Measurements from ENCODE around the gene TSNAXIP1. TPM values are rescaled to one million over a fixed set of nuclear protein-coding genes. Genes with fewer than 3 reads are reported as not detected.
"Not testable (repeated sequence)": the region's sequence is repeated elsewhere in the genome, so short reads cannot be mapped to it uniquely, and the experiment has no call there.

TSNAXIP1 gene
- total RNA-seq, 1 donor from 2014 or later: 1.8 TPM

GRCh38 chr16:67834242-67834614 is 27.5 kb downstream of the TSNAXIP1 start:
- TF ChIP-seq CTCF (IDR thresholded peaks at IDR 0.05): no peak
- peak overlapping the region; percentile 85 for H3K27ac Mint-ChIP-seq (ENCODE audit: unreplicated experiment)
- no peaks in the 10 kb centered on the region for H3K27me3 Mint-ChIP-seq (ENCODE audit: low read depth)
- H3K4me1 Mint-ChIP-seq (ENCODE audit: low read depth): peaks cover 15% of the 10 kb centered on the region
- H3K4me3 Mint-ChIP-seq (ENCODE audit: unreplicated experiment): peak overlapping the region; percentile 86
- H3K9me3 Mint-ChIP-seq (ENCODE audit: low read depth): no peaks in the 10 kb centered on the region
- peaks cover 11% of the 10 kb centered on the region for H3K36me3 Mint-ChIP-seq (ENCODE audit: low read depth)
- no peak for DNase-seq (ENCODE audit: low spot score)

DNA sequence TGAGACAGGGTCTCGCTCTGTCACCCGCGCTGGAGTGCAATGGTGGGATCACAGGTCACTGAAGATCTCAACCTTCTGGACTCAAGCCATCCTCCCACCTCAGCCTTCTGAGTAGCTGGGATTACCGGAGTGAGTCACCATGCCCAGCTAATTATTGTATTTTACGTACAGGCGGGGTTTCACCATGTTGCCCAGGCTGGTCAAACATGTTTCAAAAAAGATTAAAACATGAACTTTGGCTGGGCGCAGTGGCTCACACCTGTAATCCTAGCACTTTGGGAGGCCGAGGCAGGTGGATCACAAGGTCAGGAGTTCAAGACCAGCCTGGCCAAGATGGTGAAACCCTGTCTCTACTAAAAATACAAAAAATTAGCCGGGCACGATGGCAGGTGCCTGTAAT is 30.5 kb downstream of the TSNAXIP1 start:
- H3K4me1 Mint-ChIP-seq (ENCODE audit: low read depth): peaks cover 20% of the 10 kb centered on the region
- H3K36me3 Mint-ChIP-seq (ENCODE audit: low read depth); H3K9me3 Mint-ChIP-seq (ENCODE audit: low read depth); H3K27me3 Mint-ChIP-seq (ENCODE audit: low read depth); H3K4me3 Mint-ChIP-seq (ENCODE audit: unreplicated experiment); DNase-seq (ENCODE audit: low spot score); H3K27ac Mint-ChIP-seq (ENCODE audit: unreplicated experiment): not testable (repeated sequence)

- no peaks in the 10 kb centered on the region for H3K9me3 Mint-ChIP-seq (ENCODE audit: low read depth)
- TF ChIP-seq CTCF (IDR thresholded peaks at IDR 0.05): no peak
- H3K36me3 Mint-ChIP-seq (ENCODE audit: low read depth): peaks cover 2% of the 10 kb centered on the region
- no peak overlapping the region for H3K4me3 Mint-ChIP-seq (ENCODE audit: unreplicated experiment)
- DNase-seq (ENCODE audit: low spot score): no peak
- no peaks in the 10 kb centered on the region for H3K27me3 Mint-ChIP-seq (ENCODE audit: low read depth)
- no peak overlapping the region for H3K27ac Mint-ChIP-seq (ENCODE audit: unreplicated experiment)
- peaks cover 14% of the 10 kb centered on the region for H3K4me1 Mint-ChIP-seq (ENCODE audit: low read depth)
These were observed 31.1 kb downstream of the TSNAXIP1 start for GRCh38 chr16:67837811-67838210.

GRCh38 chr16:67841198-67841815 is 34.6 kb downstream of the TSNAXIP1 start:
- Mint-ChIP-seq H3K36me3 (ENCODE audit: low read depth) (peaks cover 2% of the 10 kb centered on the region), H3K9me3 (ENCODE audit: low read depth) (no peaks in the 10 kb centered on the region), H3K27me3 (ENCODE audit: low read depth) (no peaks in the 10 kb centered on the region), H3K4me3 (ENCODE audit: unreplicated experiment) (peak overlapping the region; percentile 89), H3K4me1 (ENCODE audit: low read depth) (peaks cover 38% of the 10 kb centered on the region), H3K27ac (ENCODE audit: unreplicated experiment) (peak overlapping the region; percentile 97)
- TF ChIP-seq CTCF (IDR thresholded peaks at IDR 0.05): no peak
- no peak for DNase-seq (ENCODE audit: low spot score)

DNA sequence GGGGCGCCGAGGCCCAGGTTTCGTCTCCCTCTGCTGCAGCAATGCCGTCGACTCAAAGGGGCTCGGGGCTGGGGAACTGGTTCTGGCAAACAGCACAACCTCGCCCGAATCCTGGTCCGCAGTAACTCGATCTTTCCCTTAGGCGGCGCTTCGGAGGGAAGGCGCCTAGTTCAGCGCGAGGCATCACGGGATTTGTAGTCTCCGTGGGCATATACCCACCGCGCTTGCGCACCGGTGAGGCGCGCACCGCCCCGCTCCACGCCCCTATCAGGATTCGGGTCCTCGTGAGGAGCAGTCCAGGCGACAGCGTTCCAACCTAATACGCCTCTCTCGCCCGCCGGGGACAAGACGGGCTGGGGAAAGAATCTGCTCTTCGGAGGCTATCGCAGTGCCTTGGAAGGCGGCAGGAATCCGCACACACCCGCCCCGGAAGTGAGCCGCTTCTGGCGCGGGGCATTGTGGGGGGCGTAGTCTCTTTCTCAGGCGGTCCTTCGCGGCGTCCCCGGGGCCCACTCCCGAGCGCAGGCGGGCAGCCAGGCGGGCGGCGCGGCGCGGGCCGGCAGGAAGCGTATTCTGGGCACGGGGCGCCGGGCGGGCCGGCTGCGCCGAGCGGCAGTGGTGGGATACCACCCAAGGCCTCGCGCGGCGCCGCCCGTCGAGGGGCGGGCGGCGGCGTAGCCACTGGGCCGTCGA is 35.3 kb downstream of the TSNAXIP1 start, which contains the start of gene THAP11:
TSS of gene THAP11 (plus strand) at position 505 of the 693 bp plus-strand sequence. CDS start 235 bp downstream, outside the sequence.
- Mint-ChIP-seq H3K9me3 (ENCODE audit: low read depth) (no peaks in the 10 kb centered on the region), H3K4me1 (ENCODE audit: low read depth) (peaks cover 38% of the 10 kb centered on the region), H3K36me3 (ENCODE audit: low read depth) (peaks cover 2% of the 10 kb centered on the region), H3K27ac (ENCODE audit: unreplicated experiment) (peak within 1 kb of the TSS; percentile 97), H3K27me3 (ENCODE audit: low read depth) (no peaks in the 10 kb centered on the region), H3K4me3 (ENCODE audit: unreplicated experiment) (peak within 1 kb of the TSS; percentile 91)
- peak; percentile 85 for TF ChIP-seq CTCF (IDR thresholded peaks at IDR 0.05)
- peak; percentile 96 for DNase-seq (ENCODE audit: low spot score)
